Effector memory CD8-positive, alpha-beta T cell (primary cell): ENCODE results near the gene KLHL25.
"Not testable (repeated sequence)": the region's sequence is repeated elsewhere in the genome, so short reads cannot be mapped to it uniquely, and the experiment has no call there.

ENCODE experiments used
- ATAC-seq: fragments of 150-1000 bp; cut with Tn5 transposase; replicated peaks from 2 replicates; pipeline ENCODE4 v1.10.0; 2021; ENCODE audit warnings: mild to moderate bottlenecking, moderate library complexity
- DNase-seq, 3 experiments: peaks; one replicate each; pipeline ENCODE4 v3.0.0; 2021
- H3K27ac Mint-ChIP-seq, 2 donors: one replicate each; pipeline ENCODE4 v1.8.0; 2022; ENCODE audit warnings: mild to moderate bottlenecking in 2 of 2, mixed read lengths in 2 of 2, moderate library complexity in 2 of 2
- H3K27me3 Mint-ChIP-seq, 2 donors: one replicate each; pipeline ENCODE4 v1.8.0; 2022; ENCODE audit warnings: mixed read lengths in 2 of 2
- H3K36me3 Mint-ChIP-seq: one replicate; pipeline ENCODE4 v1.8.0; 2022; ENCODE audit warnings: mild to moderate bottlenecking, moderate library complexity, mixed read lengths; ENCODE audit not compliant: insufficient read depth
- H3K4me1 Mint-ChIP-seq, 2 donors: one replicate each; pipeline ENCODE4 v1.8.0; 2022; ENCODE audit warnings: low read depth in 2 of 2, mixed read lengths in 2 of 2
- H3K4me3 Mint-ChIP-seq, 2 donors: one replicate each; pipeline ENCODE4 v1.8.0; 2022; ENCODE audit warnings: mild to moderate bottlenecking in 2 of 2, mixed read lengths in 2 of 2, moderate library complexity in 2 of 2
- H3K9me3 Mint-ChIP-seq, 2 donors: one replicate each; pipeline ENCODE4 v1.8.0; 2022; ENCODE audit warnings: mixed read lengths in 2 of 2
- total RNA-seq, 9 experiments: gene quantifications; one replicate each; lab custom pipeline; 2026; lab: John Stamatoyannopoulos, UW

KLHL25 gene, protein sequence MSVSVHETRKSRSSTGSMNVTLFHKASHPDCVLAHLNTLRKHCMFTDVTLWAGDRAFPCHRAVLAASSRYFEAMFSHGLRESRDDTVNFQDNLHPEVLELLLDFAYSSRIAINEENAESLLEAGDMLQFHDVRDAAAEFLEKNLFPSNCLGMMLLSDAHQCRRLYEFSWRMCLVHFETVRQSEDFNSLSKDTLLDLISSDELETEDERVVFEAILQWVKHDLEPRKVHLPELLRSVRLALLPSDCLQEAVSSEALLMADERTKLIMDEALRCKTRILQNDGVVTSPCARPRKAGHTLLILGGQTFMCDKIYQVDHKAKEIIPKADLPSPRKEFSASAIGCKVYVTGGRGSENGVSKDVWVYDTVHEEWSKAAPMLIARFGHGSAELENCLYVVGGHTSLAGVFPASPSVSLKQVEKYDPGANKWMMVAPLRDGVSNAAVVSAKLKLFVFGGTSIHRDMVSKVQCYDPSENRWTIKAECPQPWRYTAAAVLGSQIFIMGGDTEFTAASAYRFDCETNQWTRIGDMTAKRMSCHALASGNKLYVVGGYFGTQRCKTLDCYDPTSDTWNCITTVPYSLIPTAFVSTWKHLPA
- 7.1 to 47.0 (median 16.9) reads per million in 9 experiments for total RNA-seq

DNA sequence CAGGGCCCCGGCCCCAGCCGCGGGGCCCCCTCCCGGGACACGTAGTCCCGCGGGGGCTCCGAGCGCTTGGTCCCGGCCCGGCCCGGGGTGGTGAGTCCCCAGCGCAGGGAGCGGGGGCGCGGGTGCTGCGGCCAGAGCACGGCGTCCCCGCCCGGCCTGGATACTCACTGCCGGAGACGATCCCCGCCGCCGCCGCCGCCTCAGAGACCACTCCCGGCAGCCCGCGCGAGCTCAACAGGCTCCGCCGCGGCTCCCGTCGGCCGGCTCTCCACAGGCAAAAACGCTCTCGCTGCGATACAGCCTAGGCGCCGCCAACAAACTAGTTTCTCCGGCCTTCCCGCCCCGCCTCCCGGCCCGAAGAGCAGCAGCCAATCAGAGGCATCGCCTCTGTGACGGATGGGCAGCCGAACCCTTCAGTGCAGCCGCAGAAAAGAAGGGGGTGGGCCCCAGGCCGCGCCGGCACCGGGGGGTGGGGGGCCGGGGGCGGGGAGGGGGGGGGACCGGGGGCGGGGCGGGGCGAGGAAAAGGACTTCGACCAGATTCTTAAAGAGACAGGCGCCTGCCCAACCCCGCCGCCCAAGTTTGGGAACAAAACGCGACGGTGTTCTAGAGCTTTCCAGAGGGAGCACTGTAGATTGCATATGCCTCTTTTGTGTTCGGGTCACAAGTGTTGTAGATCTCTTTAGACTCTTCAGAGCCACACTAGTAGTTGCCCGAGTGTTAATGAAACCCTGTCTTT lies at the start of gene KLHL25:
TSS of gene KLHL25 (minus strand) at position 328 of the 739 bp plus-strand sequence. CDS start 25,115 bp downstream, outside the sequence.
- Mint-ChIP-seq H3K27me3 (peaks cover 9 to 16% of the 10 kb centered on the region in 2 donors), H3K36me3 (peaks cover 10% of the 10 kb centered on the region), H3K4me3 (peak within 1 kb of the TSS; percentile 88 to 91), H3K4me1 (peaks cover 27 to 34% of the 10 kb centered on the region in 2 donors), H3K9me3 (no peaks in the 10 kb centered on the region), H3K27ac (peak within 1 kb of the TSS; percentile 80 to 86)
- ATAC-seq = peak; percentile 93
- DNase-seq = peak; percentile 88 to 90 (median 88)

DNA sequence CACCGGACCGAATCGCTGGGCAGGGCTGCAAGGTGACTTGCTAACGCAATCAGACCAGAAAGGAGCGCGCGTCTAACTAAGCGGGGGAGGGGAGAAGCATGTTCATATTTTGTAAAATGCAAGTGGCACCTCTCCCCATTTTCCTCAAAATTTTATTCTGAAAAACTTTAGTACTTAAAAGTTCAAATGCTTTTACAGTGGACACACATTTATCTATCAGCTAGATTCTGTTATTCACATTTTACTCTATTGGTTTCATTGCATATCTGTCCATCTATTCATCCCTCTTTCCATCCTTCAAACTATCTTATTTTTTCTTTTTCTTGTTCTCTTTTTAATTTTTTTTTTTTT lies 46.1 kb upstream of the KLHL25 start:
- Mint-ChIP-seq H3K9me3 (no peaks in the 10 kb centered on the region), H3K4me1 (peaks cover 0 to 2% of the 10 kb centered on the region in 2 donors), H3K36me3 (no peaks in the 10 kb centered on the region), H3K27ac (no peak overlapping the region), H3K27me3 (peaks cover 12 to 25% of the 10 kb centered on the region in 2 donors), H3K4me3 (peak overlapping the region; percentile 51 to 54)
- DNase-seq (no peak), ATAC-seq (no peak)

DNA sequence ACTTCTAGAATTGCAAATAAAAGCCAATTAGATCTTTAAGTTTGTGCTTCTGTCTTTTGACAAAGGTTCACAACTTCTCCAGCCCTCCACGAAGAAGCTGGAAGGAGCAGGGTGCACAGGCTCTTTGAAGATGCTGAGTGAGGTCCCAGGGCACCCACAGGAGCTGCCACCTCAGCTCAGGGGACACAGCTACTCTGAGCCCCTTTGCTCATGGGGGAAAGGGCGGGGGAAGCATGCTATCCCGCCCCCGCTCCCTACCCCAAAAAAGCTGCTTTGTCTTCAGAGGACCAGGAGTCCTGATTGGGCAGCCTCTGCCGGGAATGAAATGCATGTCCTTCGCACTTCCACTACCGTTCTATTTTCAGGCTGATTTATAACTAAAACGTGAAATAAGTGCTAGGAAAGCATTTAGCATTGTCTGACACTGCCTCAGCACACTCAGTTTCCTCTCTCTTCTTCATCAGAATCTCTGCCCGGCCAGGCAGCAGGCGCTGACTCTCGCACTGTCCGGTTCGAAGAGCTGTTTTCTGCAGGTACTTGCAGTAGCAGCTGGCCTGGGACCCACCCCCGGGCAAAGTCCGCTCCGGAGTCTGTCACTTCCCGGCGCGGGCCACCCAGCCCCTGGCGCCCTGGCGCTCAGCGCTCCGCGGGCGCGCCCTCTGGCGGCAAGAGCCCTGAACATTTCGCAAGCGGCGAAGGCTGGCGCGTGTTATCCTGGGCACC lies 45.5 kb upstream of the KLHL25 start:
- Mint-ChIP-seq H3K4me1 (peaks cover 0 to 2% of the 10 kb centered on the region in 2 donors), H3K4me3 (peak overlapping the region; percentile 51 to 54), H3K27ac (no peak overlapping the region), H3K27me3 (peaks cover 6 to 19% of the 10 kb centered on the region in 2 donors), H3K9me3 (no peaks in the 10 kb centered on the region), H3K36me3 (no peaks in the 10 kb centered on the region)
- ATAC-seq = peak; percentile 99
- DNase-seq = peak; percentile 75 to 80 (median 79)

DNA sequence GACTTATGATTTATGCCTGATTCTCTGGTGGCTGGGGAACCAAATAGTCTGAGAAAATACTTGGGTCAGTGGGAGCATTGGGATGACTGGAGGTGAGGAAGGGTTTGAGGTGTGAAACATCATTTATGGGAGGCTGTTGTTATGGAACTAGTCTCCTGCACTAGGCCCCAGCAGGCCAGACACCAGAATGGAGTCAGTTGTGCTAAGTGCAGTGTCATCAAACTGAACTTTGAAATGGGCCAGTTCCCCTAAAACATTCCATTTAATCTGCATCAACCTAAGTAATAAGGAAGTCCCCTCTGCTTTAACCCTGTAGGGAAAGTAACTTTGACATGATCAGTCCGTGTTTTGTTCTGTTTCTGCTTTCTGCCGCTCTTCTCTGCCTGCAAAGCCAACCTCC lies 44.9 kb upstream of the KLHL25 start:
- H3K27ac Mint-ChIP-seq = no peak overlapping the region
- no peak for ATAC-seq
- peaks cover under 1 to 13% of the 10 kb centered on the region in 2 donors for H3K27me3 Mint-ChIP-seq
- H3K4me1 Mint-ChIP-seq = peaks cover 0 to 2% of the 10 kb centered on the region in 2 donors
- DNase-seq = no peak
- peak overlapping the region in 1 of 2 donors; percentile 54 for H3K4me3 Mint-ChIP-seq
- H3K36me3 Mint-ChIP-seq = no peaks in the 10 kb centered on the region
- H3K9me3 Mint-ChIP-seq = no peaks in the 10 kb centered on the region

DNA sequence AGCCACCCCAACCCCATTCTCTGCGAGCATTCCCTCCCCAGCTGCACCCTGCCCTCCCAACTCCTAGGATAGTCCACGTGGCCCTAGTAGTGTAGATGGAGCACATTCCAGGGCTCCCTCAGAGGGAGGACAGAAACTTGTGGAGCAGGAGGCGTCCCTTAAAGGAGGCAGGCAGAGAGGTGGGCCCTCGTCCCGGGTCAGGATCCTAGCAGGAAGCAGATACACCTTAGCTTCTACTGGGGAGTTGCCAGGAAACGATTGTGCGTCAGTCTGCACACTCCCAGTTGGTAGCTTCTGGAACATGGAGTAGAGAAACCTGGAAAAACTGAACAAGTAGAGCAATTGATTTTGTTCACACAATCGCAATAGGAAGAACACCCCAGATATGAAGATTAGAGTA lies 43.9 kb upstream of the KLHL25 start:
- H3K36me3 Mint-ChIP-seq = no peaks in the 10 kb centered on the region
- H3K4me3 Mint-ChIP-seq = no peak overlapping the region
- DNase-seq = no peak
- peaks cover 0 to 12% of the 10 kb centered on the region in 2 donors for H3K27me3 Mint-ChIP-seq
- no peak overlapping the region for H3K27ac Mint-ChIP-seq
- no peaks in the 10 kb centered on the region for H3K9me3 Mint-ChIP-seq
- H3K4me1 Mint-ChIP-seq = peaks cover 0 to 2% of the 10 kb centered on the region in 2 donors
- no peak for ATAC-seq

DNA sequence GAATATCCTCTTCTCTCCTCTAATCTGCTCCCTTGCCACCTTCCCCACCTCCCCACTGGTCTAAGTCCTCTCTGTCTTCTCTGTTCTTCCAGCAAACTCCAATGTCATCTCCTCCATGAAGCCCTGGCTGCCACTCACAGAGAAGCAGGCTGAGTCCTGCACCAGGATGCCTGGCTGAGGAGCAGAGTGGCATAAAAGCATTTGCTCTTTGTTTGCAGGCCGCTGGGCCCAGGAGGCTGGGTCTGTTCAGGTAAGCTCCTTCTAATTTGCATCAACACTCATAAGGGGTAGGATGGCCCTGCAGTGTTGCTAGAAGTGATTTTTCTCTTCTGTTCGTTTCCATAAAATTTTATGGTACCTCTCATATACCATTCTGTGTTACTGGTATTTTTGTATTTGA lies 43.2 kb upstream of the KLHL25 start:
- Mint-ChIP-seq H3K36me3 (no peaks in the 10 kb centered on the region), H3K4me3 (no peak overlapping the region), H3K9me3 (no peaks in the 10 kb centered on the region), H3K4me1 (peaks cover 0 to 2% of the 10 kb centered on the region in 2 donors), H3K27ac (no peak overlapping the region), H3K27me3 (peaks cover 0 to 13% of the 10 kb centered on the region in 2 donors)
- no peak for ATAC-seq
- no peak for DNase-seq

DNA sequence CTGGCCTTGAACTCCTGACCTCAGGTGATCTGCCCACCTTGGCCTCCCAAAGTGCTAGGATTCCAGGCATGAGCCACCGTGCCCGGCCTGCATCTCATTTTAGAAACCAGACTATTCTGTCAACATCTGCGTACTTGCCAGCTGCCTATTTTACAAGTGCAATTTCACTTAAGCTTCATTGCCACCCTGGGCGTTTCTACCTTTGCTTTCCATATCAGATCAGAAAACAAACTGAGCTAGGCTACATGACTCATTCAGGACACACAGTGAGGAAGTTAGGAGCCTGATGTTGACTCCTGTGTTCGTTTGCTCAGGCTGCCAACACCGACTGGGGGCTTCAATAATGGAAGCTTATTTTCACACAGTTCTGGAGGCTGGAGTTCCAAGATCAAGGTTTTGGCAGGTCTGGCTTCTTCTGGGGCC lies 42.3 kb upstream of the KLHL25 start:
- H3K4me3 Mint-ChIP-seq = no peak overlapping the region
- H3K27me3 Mint-ChIP-seq = peaks cover 0 to 14% of the 10 kb centered on the region in 2 donors
- DNase-seq (no peak), ATAC-seq (no peak)
- no peaks in the 10 kb centered on the region for H3K36me3 Mint-ChIP-seq
- no peaks in the 10 kb centered on the region for H3K9me3 Mint-ChIP-seq
- peaks cover 0 to 2% of the 10 kb centered on the region in 2 donors for H3K4me1 Mint-ChIP-seq
- H3K27ac Mint-ChIP-seq = no peak overlapping the region

DNA sequence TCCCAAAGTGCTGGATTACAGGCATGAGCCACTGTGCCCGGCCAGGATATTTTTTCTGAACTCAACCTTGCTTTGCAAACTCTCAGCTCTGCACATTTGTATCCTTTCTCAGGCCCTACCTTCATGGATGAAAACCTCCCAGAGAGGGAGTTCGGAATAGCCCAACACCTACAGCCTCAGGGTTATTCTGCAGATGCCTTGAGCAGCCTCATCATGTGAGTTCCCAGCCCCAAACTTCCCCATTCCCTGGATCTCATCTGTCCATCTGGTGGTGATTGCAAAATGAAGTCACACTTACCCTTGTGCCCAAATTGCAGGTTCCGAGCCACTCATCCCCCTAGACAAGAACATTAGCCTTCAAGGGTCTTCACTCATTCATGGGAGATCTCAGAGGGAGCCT lies 39.9 kb upstream of the KLHL25 start:
- H3K4me3 Mint-ChIP-seq = no peak overlapping the region
- H3K4me1 Mint-ChIP-seq = no peaks in the 10 kb centered on the region
- no peaks in the 10 kb centered on the region for H3K36me3 Mint-ChIP-seq
- peaks cover 12 to 36% of the 10 kb centered on the region in 2 donors for H3K27me3 Mint-ChIP-seq
- no peak for ATAC-seq
- DNase-seq = no peak
- H3K27ac Mint-ChIP-seq = no peak overlapping the region
- H3K9me3 Mint-ChIP-seq = no peaks in the 10 kb centered on the region

DNA sequence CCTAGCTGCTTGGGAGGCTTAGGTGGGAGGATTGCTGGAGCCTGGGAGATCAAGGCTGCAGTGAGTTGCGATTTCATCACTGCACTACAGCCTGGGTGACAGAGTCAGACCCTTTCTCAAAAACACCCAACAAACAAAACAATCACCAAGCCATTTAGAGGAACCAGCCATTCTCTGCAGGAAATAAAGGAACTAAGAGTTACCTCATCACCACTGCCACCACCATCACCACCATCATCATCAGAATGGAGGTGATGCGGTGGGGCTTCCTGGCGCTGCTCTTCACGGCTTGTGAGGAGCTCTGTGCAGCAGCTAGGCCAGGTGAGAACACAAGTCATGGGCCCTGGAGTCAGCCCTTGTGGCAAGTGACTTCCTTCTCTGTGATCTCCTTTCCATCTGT lies 37.7 kb upstream of the KLHL25 start:
- Mint-ChIP-seq H3K4me1 (no peaks in the 10 kb centered on the region), H3K4me3 (no peak overlapping the region), H3K9me3 (no peaks in the 10 kb centered on the region), H3K27me3 (peaks cover 15 to 50% of the 10 kb centered on the region in 2 donors), H3K27ac (no peak overlapping the region), H3K36me3 (no peaks in the 10 kb centered on the region)
- DNase-seq (no peak), ATAC-seq (peak; percentile 42)

DNA sequence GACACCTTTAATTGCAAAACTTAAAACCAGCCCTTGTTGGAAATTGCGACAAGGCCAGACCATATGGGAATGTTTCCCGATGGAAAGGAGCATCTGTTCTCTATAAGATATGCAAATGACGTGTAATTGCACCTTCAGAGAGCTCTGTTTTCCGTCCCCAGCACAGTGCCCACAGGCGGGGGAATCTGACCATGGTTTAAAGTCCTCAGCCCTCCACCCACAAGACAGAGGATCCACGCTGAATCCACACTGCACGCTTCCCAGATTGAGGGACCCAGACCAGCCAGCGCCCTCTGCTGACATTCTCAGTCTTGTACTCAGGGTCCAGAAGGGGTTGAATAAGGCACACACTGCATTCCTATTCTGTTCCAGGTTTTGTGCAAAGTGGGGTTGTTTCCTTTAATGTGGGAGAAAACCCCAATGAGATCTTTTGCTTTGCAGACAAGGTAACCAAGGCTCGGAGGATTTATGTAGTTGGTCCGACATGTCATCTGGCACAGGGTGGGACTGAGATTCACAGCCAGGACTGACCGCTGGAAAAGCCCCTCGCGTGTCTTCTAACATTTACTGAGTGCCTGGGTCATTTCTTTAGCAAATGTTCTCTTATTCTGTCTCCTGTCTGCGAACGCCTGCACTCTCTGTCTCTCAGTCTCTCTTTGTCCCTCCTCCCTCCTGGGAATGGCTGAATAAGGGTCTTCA lies 36.8 kb upstream of the KLHL25 start:
- no peaks in the 10 kb centered on the region for H3K4me1 Mint-ChIP-seq
- DNase-seq = peak in 1 of 3 experiments; percentile 10
- H3K36me3 Mint-ChIP-seq = no peaks in the 10 kb centered on the region
- H3K4me3 Mint-ChIP-seq = no peak overlapping the region
- H3K9me3 Mint-ChIP-seq = no peaks in the 10 kb centered on the region
- peaks cover 15 to 50% of the 10 kb centered on the region in 2 donors for H3K27me3 Mint-ChIP-seq
- ATAC-seq = no peak
- no peak overlapping the region for H3K27ac Mint-ChIP-seq

DNA sequence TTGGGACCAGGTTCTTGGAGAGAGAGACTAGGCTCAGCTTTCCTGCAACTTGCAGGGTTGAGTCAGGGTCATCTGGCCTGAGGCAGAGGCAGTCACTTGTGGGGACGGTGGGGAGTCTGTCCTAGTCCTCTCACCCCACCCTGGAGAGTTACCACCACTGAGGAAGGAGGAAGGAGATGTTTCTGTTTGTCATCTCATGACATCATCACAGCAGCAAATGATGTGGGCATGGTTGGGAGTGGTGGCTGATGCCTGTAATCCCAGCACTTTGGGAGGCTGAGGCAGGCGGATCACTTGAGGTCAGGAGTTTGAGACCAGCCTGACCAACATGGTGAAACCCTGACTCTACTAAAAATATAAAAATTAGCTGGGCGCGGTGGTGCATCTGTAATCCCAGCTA lies 35.0 kb upstream of the KLHL25 start:
- H3K4me1 Mint-ChIP-seq, DNase-seq, H3K9me3 Mint-ChIP-seq, H3K36me3 Mint-ChIP-seq, H3K27ac Mint-ChIP-seq, ATAC-seq, H3K4me3 Mint-ChIP-seq: not testable (repeated sequence)
- H3K27me3 Mint-ChIP-seq = peaks cover 15 to 60% of the 10 kb centered on the region in 2 donors

DNA sequence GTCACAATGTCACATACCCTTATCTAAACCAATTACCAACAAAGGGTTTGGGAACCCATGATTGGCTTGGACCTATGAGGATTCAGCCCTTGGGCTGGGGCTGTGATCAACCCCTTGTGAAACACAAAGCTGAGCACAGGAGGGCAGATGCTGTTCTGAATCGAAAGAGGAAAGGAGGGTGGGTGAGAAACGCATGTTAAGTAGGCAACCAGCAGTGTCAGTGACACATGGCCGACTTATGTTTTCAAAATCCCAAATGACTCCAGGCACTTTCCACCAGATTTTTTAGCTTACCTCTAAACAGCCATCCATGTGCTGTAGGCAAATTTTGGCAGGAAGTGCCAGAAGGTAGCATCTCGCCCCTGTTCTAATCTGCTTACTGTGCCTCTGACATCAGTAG lies 34.1 kb upstream of the KLHL25 start:
- DNase-seq (no peak), ATAC-seq (no peak)
- Mint-ChIP-seq H3K27me3 (peaks cover 15 to 58% of the 10 kb centered on the region in 2 donors), H3K4me1 (no peaks in the 10 kb centered on the region), H3K9me3 (no peaks in the 10 kb centered on the region), H3K4me3 (no peak overlapping the region), H3K36me3 (peaks cover 3% of the 10 kb centered on the region), H3K27ac (no peak overlapping the region)
